Spinal cord (tissue), 10 donors: ENCODE measurements around the gene EXOC7. TPM values are rescaled to one million over a fixed set of nuclear protein-coding genes. Genes with fewer than 3 reads are reported as not detected.

Experiments
- DNase-seq, 6 donors: peaks; one replicate each; pipeline versions ENCODE4 v3.0.0 to v3.0.0-alpha.2; 2013 to 2015; ENCODE audit warnings: low spot score in 6 of 6, low read depth in 4 of 6
- H3K27ac ChIP-seq: one replicate; pipeline ENCODE4 v1.5.1; 2013; ENCODE audit warnings: low read depth, low read length, control low read depth
- H3K27me3 ChIP-seq: one replicate; pipeline ENCODE4 v1.6.1; 2013; ENCODE audit warnings: low read length; ENCODE audit not compliant: control insufficient read depth, insufficient read depth
- H3K36me3 ChIP-seq: one replicate; pipeline ENCODE4 v1.6.1; 2013; ENCODE audit warnings: low read length; ENCODE audit not compliant: control insufficient read depth, insufficient read depth
- H3K4me1 ChIP-seq: one replicate; pipeline ENCODE4 v1.6.1; 2013; ENCODE audit warnings: low read length; ENCODE audit not compliant: control insufficient read depth, insufficient read depth
- H3K4me3 ChIP-seq: one replicate; pipeline ENCODE4 v1.5.1; 2013; ENCODE audit warnings: low read depth, low read length, control low read depth
- H3K9me3 ChIP-seq: one replicate; pipeline ENCODE4 v1.6.1; 2013; ENCODE audit warnings: low read length; ENCODE audit not compliant: control insufficient read depth, insufficient read depth
- WGBS: methylation state at CpG from one replicate; pipeline ENCODE4 v1.1.5; 2013; ENCODE audit warnings: missing lambda C conversion rate; ENCODE audit not compliant: insufficient coverage; 5-methylcytosine and 5-hydroxymethylcytosine counted together
- polyA plus RNA-seq, 2 donors: library from polyadenylated mRNA; unstranded; fragments of 120-200 nt; gene quantifications; one replicate each; pipeline ENCODE4 v1.2.1, GENCODE V29; 2013; ENCODE audit not compliant: insufficient read length in 2 of 2
- total RNA-seq, 2 donors: library from RNA; depleted of rRNA in 1 of 2; stranded (reverse); fragments of 120-200 nt in 1 of 2; fragments of >200 nt in 1 of 2; gene quantifications; one replicate each; pipeline versions ENCODE4 v1.2.3 to v1.2.4, GENCODE V29; 2013 to 2014
- donor health status: healthy.

The EXOC7 gene
- total and polyA plus RNA-seq, 4 donors: 84.7 to 172 (median 165) TPM

DNA sequence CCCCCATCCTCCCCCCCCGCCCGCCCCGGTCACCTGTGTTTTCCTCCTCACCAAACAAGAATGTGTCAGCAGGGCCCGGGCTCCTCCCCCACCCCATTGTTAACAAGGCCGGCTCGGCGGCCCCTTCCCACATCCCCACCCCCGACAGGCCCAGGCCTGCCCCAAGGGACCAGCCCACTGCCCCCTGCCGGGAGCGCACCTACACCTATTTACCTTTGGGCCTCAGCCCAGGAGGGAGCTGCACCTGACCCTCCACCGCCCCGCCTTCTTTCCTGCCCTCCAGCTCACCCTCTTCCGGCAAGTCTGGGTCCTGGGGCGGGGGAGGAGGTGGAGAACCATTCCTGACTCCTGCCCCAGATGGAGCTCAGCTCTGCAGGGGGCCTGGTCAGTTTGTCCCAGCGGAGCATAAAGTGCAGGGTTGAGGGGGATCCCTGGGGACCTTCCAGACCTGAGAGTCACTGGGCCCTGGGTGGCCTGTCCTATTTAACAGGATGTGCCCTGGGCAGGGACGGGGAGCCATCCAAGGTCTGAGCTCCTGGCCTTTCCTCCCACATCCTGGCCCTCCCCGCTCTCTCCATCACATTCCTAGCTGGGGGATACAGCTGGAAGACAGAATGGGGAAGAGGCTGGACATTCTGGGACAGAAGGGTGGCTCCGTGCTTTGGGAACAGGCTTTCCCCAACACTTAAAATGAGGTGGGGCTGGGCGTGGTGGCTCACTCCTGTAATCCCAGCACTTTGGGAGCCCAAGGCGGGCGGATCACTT is 29.2 kb upstream of the EXOC7 start:
- DNase-seq: no peak
- H3K27me3 ChIP-seq: peaks cover 25% of the 10 kb centered on the region
- no peak overlapping the region for H3K27ac ChIP-seq
- H3K4me3 ChIP-seq: no peak overlapping the region
- peaks cover 39% of the 10 kb centered on the region for H3K4me1 ChIP-seq
- peaks cover 15% of the 10 kb centered on the region for H3K36me3 ChIP-seq
- H3K9me3 ChIP-seq: no peaks in the 10 kb centered on the region
- 38% methylated on average over 13 of the region's 21 CpGs for WGBS

DNA sequence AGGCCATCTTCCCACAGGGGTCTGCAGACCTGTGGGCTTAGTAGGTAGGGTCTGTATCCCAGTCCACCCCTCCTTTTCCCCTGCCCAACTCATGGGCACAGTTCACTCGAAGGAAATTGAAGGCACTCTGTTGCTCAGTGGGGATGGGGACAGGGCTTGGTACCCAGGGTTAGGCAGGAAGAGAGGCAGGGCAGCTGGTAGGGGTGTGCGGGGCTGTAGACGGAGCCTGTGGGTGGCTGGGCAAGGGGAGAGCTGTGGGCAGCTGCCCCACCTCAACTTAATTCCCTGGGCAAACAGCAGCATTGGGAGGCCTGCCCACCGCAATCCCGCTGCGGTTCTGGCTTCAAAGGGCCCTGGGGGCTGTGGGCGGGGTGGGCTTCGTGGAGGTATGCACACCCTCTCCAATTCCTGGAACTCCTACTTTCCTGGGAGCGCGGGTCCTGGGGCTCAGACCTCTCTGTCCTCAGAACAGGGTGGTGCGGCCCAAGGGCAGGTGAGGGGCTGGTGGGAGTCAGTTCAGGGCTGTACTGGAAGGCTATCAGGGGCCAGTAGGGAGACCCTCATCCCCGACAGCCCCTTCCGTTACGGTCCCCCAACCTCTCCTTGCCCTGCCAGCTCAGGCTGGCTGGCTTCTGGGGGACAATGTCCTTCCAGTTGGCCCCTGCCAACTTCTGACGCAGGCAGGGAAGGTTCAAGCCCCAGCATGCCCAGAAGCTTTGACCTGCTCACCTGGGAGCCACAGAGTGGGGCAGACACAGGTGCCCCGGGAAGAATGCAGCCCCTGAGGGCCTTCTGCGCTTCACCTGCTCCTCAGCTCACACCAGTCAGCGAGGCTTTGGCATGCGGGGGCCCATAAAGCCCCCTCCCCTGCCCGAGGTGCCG is 28.3 kb upstream of the EXOC7 start:
- Histone ChIP-seq H3K27me3 (peaks cover 17% of the 10 kb centered on the region), H3K36me3 (peaks cover 7% of the 10 kb centered on the region), H3K4me3 (no peak overlapping the region), H3K9me3 (no peaks in the 10 kb centered on the region), H3K27ac (no peak overlapping the region), H3K4me1 (peaks cover 31% of the 10 kb centered on the region)
- DNase-seq: no peak
- 64% methylated on average over 13 of the region's 21 CpGs for WGBS

DNA sequence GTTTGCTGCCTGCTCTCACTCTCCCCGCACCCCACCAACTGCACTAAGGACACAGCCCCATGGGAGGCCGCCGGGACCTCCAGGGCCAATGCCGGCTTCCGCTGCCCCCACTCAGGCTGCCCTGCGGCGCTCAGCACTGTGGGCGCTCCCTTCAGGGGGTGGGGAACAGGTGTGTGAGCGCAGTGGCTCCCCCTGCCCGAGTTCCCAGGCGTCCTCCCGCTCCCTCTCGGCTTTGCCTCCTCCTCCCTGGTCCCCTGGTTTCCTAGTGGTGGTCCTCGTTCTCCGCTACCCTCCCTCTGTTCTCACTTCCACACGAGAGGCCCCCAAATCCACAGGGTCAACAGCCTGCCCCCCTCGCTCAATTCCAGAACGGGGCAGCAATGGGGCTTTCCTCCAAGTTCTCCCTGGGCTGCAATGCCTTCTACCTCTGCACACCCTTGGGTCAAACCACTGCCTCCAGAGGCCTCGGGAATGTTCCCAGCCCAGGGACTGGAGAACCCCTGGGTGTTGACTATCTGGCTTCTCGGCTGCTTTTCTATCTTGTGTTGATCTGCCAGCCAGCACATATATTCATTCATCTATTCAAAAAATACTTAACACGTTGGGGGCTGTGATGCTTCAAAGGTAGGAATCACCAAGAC is 27.6 kb upstream of the EXOC7 start:
- peaks cover 15% of the 10 kb centered on the region for H3K27me3 ChIP-seq
- no peak overlapping the region for H3K27ac ChIP-seq
- H3K9me3 ChIP-seq: no peaks in the 10 kb centered on the region
- H3K4me3 ChIP-seq: no peak overlapping the region
- H3K4me1 ChIP-seq: peaks cover 23% of the 10 kb centered on the region
- WGBS: 63% methylated on average over 15 of the region's 21 CpGs
- DNase-seq: no peak
- H3K36me3 ChIP-seq: peaks cover under 1% of the 10 kb centered on the region

DNA sequence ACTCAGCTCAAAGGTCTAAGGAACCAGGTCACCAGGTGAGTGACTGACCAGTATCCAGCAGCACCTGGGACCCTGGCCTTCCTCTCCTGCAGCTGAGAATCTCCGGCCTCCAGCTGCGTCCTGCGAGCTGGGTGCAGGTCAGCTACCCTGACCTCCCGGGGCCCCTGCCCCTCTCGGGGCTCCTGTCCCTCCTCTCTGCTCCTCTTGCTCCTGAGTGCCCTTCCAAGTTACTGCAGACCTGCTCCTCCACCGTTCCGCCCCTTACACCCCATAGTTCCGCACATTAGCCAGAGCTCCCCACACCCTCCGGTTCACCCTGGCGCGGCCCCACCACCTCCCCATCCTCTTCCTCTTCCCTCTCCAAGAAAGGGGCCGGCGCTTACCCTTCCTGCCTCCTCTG is 26.9 kb upstream of the EXOC7 start:
- Histone ChIP-seq H3K4me3 (no peak overlapping the region), H3K27me3 (peaks cover 15% of the 10 kb centered on the region)
- WGBS: 67% methylated on average over 12 of the region's 13 CpGs

DNA sequence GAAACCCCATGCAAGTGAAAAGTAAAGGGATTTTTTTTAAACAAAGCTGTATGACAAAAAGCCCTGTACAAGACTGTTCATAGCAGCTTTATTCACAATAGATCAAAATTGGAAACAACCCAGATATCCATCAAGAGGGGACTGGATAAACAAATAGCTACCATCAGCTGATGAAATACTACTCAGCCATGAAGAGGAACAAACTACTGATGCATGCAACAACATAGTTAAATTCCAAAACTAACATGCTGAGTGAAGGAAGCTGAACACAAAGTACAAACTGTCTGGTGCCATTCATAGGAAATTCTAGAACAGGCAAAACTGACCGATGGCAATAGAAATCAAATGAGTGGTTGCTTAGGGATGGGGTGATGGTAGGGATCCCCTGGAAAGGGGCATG is 22.3 kb upstream of the EXOC7 start:
- no peaks in the 10 kb centered on the region for H3K9me3 ChIP-seq
- peaks cover 20% of the 10 kb centered on the region for H3K4me1 ChIP-seq
- 100% methylated on average over 1 of the region's 1 CpG for WGBS
- H3K27ac ChIP-seq: no peak overlapping the region
- no peaks in the 10 kb centered on the region for H3K36me3 ChIP-seq
- no peak overlapping the region for H3K4me3 ChIP-seq
- H3K27me3 ChIP-seq: no peaks in the 10 kb centered on the region
- DNase-seq: no peak

More for the DNA sequence above, 26.9 kb upstream of the EXOC7 start:
- peaks cover 16% of the 10 kb centered on the region for H3K4me1 ChIP-seq
- DNase-seq: no peak
- H3K36me3 ChIP-seq: no peaks in the 10 kb centered on the region
- H3K27ac ChIP-seq: no peak overlapping the region
- H3K9me3 ChIP-seq: no peaks in the 10 kb centered on the region

DNA sequence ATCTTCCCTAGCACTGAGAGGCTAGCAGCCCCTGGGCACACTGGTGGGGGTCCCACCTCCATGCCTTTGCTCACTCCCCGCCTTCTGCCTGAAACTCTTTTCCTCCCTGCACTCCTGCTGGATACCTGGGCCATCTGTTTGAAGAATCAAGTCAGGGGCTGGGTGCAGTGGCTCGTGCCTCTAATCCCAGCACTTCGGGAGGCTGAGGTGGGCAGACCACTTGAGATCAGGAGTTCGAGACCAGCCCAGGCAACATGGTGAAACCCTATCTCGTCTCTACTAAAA is 21.7 kb upstream of the EXOC7 start:
- Histone ChIP-seq H3K27me3 (no peaks in the 10 kb centered on the region), H3K4me1 (peaks cover 23% of the 10 kb centered on the region), H3K9me3 (no peaks in the 10 kb centered on the region), H3K4me3 (no peak overlapping the region), H3K27ac (no peak overlapping the region), H3K36me3 (no peaks in the 10 kb centered on the region)
- no peak for DNase-seq
- 95% methylated on average over 5 of the region's 5 CpGs for WGBS

DNA sequence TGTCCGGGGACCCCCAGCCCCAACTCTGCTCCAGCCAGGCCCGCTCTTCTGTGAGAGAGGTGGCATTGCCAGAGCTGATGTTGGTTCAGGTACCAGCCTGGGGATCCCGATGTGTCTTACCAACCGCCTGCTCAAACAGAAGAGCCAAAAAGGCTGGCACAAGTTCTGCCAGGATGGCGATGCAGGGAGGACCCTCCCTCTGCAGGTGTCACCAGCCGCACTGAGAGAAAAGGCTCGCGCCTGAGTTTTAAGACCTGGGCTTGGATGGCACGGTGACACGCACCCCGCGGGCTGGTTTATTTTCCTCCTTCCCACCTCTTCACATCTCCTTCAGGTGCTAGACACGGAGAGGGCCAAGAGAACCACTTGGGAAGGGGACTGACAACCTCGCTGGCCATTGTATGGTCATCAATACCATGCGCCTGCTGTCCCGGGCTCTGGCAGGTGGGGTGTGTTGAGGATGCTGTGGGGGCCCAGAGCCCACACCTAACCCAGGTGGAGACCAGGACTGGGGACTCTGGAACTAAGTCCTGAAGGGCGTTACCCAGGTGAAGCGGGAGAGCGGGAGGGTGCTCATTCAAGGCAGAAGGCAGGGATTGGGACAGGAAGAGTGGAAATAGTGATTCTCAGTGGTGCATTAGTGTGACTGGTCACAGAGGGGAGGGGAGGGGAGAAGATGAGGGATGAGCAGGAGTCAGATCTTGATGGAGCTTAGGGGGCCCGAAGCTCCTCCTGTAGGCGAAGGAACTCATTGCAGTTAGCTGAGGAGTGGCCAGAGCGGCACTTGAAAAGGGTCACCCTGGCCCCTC is 21.2 kb upstream of the EXOC7 start:
- no peak overlapping the region for H3K4me3 ChIP-seq
- H3K9me3 ChIP-seq: no peaks in the 10 kb centered on the region
- H3K36me3 ChIP-seq: no peaks in the 10 kb centered on the region
- peaks cover 23% of the 10 kb centered on the region for H3K4me1 ChIP-seq
- WGBS: 90% methylated on average over 11 of the region's 22 CpGs
- H3K27ac ChIP-seq: no peak overlapping the region
- H3K27me3 ChIP-seq: no peaks in the 10 kb centered on the region
- no peak for DNase-seq

DNA sequence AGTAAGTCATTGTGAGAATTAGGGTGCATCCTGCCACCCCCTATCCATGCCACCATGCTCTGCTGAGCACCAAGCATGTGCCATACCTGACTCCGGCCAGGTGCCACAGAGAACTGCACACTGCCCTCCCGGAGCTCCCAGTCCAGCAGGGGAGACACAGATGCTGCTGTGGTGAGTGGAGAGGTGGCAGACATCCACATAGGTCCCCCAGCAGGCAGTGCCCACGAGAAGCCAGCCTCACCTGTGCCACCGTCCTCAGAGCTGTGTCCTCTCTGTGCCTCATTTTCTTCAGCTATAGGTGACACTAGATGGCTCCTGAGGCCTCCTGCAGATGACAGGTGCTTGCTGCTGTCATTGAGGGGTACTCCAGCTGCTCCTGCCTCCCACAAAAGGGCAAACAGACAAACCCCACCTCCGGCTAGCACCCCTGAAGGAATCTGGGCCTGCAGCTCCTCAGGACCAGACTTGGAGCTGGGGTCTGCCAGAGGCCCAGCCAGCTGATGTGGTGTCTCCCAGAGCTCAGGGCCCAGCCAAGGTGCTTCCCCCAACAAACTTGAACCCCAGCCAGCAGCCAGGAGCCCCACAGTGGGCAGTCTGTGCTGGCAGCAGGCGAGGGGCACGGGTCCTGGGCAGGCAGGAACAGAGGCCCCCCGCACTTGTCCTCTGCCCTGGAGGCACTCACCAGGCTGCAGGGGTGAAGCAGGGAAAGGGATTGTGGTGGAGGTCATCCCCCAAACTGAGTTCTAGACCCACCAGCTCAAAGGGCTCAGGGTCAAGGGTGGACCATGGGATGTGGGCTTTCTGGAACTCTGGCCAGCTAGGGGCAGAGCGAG is 20.4 kb upstream of the EXOC7 start:
- H3K36me3 ChIP-seq: no peaks in the 10 kb centered on the region
- H3K27me3 ChIP-seq: no peaks in the 10 kb centered on the region
- H3K4me3 ChIP-seq: no peak overlapping the region
- H3K27ac ChIP-seq: no peak overlapping the region
- H3K9me3 ChIP-seq: no peaks in the 10 kb centered on the region
- WGBS: 64% methylated on average over 6 of the region's 9 CpGs
- DNase-seq: no peak
- H3K4me1 ChIP-seq: peaks cover 23% of the 10 kb centered on the region

DNA sequence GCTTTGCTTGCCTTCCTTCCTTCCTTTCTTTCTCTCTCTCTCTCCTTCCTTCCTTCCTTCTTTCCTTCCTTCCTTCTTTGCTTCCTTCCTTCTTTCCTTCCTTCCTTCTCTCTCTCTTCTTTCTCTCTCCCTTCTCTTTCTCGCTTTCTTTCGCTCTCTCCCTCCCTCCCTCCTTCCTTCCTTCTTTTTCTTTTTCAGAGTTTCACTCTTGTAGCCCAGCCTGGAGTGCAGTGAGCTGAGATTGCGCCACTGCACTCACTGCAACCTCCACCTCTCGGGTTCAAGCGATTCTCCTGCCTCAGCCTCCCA is 19.6 kb upstream of the EXOC7 start:
- WGBS: 75% methylated on average over 5 of the region's 5 CpGs
- Histone ChIP-seq H3K36me3 (no peaks in the 10 kb centered on the region), H3K27ac (no peak overlapping the region), H3K4me3 (no peak overlapping the region), H3K9me3 (no peaks in the 10 kb centered on the region), H3K27me3 (no peaks in the 10 kb centered on the region), H3K4me1 (peaks cover 23% of the 10 kb centered on the region)
- no peak for DNase-seq
